ENCODE data around the gene HSD17B4.

DNA sequence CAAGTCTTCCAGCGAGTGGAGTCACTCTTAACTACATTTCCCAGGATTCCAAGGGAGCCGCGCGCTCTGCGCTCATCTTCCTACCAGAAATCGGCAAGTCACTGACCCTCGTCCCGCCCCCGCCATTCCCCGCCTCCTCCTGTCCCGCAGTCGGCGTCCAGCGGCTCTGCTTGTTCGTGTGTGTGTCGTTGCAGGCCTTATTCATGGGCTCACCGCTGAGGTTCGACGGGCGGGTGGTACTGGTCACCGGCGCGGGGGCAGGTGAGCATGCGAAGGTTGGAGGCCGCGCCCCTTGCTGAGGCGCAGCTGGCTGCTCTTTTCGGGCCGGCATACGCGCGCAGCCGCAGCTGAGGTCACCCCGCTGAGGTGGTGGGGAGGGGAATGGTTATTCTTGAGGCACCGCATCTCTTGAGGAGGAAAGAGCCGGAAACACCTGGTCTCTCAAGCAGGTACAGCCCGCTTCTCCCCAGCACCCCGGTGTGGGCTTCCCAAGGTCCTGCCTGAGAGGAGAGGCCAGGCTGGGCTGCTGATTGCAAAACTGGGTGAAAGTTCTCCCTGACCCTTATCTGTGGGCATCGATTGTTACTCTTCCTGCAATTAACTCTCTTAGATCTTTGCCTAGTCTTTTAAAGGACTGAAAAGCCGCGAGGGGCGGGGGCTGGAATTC, at the start of gene HSD17B4:
- TF ChIP-seq, protein P1, sequence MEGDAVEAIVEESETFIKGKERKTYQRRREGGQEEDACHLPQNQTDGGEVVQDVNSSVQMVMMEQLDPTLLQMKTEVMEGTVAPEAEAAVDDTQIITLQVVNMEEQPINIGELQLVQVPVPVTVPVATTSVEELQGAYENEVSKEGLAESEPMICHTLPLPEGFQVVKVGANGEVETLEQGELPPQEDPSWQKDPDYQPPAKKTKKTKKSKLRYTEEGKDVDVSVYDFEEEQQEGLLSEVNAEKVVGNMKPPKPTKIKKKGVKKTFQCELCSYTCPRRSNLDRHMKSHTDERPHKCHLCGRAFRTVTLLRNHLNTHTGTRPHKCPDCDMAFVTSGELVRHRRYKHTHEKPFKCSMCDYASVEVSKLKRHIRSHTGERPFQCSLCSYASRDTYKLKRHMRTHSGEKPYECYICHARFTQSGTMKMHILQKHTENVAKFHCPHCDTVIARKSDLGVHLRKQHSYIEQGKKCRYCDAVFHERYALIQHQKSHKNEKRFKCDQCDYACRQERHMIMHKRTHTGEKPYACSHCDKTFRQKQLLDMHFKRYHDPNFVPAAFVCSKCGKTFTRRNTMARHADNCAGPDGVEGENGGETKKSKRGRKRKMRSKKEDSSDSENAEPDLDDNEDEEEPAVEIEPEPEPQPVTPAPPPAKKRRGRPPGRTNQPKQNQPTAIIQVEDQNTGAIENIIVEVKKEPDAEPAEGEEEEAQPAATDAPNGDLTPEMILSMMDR (IDR thresholded peaks at IDR 0.05; ENCODE audit: low read depth, low read length, poor library complexity, severe bottlenecking): no peak
- TF ChIP-seq EZH2phosphoT487 (IDR thresholded peaks at IDR 0.05; ENCODE audit: borderline replicate concordance, low read length): no peak
